Right lobe of liver (tissue), 4 donors: ENCODE results near the gene PANK2.

Source experiments
- CTCF ChIP-seq, 4 donors: fragments of 200-600 bp in 3 of 4; fragments of 450-650 bp in 1 of 4; IDR thresholded peaks; one replicate each; pipeline versions ENCODE4 v1.5.1 to v1.8.0; 2016 to 2022; ENCODE audit warnings: antibody characterized with exemption in 4 of 4, mild to moderate bottlenecking in 2 of 4
- POLR2A ChIP-seq: fragments of 450-650 bp; IDR thresholded peaks from one replicate; pipeline ENCODE4 v1.6.1; 2017; ENCODE audit warnings: antibody characterized with exemption, mild to moderate bottlenecking
- donor health status: DM: no; HTN: no; CAD: no.
- donor health status: DM: no; HTN: no; CAD: no.
- donor health status: DM: no; HTN: yes; CAD: no.

DNA sequence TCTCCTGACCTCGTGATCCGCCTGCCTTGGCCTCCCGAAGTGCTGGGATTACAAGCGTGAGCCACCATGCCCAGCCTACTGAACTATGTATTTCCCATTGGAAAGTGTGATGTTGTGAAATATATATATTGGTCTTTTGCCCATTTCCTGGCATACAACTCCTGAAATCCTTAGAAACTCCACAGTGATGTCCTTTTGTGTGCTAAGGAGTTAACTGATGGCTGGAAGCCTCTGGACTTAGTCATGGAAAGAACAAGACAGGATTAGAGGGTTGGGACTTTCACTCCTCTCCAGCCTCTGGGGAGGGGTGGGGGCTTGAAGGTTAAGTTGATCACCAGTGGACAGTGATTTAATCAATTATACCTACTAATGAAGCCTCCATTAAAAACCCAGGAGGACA, 7.1 kb downstream of the PANK2 start:
- TF ChIP-seq POLR2A (no peak), CTCF (IDR thresholded peaks at IDR 0.05) (no peak)
